Measurements from ENCODE around the gene CLDND2.
"Not testable (repeated sequence)": the region's sequence is repeated elsewhere in the genome, so short reads cannot be mapped to it uniquely, and the experiment has no call there.

Gene CLDND2, protein sequence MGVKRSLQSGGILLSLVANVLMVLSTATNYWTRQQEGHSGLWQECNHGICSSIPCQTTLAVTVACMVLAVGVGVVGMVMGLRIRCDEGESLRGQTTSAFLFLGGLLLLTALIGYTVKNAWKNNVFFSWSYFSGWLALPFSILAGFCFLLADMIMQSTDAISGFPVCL

DNA sequence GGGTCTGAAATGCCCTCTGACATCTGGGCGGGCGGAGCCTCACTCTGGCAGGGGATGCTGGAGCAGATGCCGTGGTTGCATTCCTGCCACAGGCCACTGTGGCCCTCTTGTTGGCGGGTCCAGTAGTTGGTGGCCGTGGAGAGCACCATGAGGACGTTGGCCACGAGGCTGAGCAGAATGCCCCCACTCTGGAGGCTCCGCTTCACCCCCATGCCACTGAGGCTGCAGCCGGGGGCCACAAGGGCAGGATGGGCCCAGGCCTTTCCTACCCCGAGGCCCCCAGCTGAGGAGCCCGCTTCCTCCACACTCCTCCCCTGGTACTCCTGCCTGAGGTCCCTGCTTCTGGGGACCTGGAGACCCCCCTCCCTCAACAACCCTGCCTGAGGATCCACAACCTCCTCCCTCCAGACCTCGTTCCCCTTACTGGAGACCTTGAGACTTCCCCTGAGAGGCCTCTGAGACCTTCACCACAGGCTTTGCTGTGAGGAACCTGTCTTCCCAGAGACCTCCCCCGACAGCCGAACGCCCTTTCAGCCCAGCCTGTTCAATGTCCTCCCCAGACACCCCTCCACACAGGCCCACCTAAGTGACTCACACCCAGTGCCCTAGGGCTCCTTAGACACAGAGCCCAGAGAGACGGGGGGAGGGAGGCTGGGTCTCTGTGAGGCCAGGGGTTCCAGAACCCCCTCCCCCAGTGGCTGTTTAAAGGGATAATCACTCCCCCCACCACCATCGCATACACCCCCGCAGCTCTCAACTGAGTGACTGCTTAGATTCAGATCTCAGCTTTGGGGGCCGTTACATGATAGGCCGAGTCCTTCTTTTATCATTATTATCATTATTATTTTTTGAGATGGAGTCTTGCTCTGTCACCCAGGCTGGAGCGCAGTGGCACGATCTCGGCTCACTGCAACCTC, at the start of gene CLDND2:
Gene CLDND2, minus strand, starts transcription at position 638 of the 917 bp plus-strand sequence. Its CDS starts 426 bp downstream, at position 212.
- DNase-seq, result peak; percentile 14

DNA sequence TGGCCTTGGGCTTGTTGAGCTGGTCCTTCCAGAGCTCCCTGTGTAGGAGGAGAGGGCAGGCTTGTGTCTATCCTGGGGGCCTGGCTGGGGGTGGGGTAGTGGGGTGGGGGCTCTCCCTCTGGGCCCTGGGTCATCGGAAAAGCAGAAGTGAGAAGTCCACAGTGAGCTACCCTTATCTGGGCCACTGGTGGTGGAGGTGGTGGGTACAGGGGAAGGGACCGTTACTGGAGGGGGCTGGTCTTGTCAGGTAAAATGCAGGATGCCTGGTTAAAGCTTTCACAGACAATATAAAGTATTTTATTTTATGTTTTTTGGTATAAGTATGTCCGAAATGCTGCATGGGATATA, 49.0 kb upstream of the CLDND2 start:
- no peak for DNase-seq

DNA sequence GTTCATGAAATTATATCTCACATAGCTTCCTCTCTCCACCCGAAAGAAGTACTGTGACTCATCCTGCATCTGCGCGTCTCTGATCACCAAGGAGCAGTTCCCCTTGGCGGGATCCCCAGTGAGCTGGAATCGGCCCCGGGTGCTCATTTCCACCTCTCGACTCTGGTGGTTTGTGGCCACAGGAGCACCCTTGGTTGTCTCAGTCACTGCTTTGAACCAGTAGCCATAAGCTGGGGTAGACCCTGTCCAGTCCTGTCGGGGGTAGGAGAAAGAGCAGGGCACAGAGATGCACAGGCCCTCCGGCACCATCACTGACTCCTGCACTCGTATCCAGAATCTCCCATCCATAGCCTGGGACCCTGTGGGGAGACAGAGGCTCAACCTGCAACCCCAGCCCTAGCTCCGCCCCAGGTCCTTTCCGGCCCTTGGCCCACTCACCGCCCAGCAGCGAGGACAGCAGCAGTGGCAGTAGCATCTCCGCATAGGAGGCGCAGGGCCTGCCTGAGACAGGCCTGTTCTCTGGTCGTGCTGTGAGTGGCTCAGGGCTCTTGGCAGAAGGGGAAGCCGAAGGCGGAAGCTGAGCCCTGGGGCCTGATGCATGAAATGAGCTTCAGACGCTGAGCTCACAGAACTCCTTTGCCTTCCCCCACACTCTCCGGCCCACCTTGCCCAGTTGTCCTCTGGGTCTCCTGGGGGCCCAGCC, 48.5 kb upstream of the CLDND2 start, which contains the start of gene SIGLEC10:
Gene SIGLEC10, minus strand, starts transcription at position 536 of the 703 bp plus-strand sequence. Its CDS starts 61 bp downstream, at position 475.
- peak; percentile 48 for DNase-seq

DNA sequence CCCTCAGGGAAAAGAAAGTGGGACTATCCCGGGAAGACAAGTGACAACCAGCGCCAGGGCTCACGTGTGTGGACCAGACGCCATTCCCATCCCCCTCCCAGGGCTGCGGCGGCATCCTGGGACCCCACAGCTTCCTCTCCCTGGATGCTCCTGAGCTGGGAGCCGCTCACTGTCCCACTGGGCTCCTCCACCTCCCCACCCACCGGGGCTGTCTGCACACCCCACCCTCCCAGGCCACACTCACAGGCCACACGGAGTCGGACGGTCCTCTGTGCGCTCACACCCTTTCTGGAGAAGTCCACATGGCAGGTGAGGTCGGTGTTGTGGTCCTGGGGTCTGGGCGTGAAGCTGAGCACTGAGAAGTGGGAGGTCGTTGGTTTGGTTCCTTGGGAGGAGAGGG, 47.6 kb upstream of the CLDND2 start:
- not testable (repeated sequence) for DNase-seq

DNA sequence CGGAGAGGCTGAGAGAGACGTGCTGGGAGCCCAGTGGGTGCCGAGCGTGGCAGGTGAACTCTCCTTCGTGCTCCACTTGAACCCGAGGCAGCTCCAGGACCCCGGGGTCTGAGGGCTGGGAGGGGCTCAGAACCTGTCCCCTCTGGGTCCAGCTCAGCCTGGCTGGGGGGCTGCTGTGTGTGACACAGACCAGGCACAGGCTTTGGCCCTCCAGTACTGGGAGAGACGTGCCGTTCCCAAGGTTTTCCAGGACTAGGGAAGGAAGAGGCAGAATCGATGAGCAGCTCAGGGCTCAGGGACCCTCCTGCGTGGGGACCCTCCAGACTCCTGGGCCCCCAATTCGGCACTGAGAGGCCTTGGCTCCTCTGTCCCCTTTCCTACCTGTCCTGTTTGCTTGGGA, 46.4 kb upstream of the CLDND2 start:
- no peak for DNase-seq

DNA sequence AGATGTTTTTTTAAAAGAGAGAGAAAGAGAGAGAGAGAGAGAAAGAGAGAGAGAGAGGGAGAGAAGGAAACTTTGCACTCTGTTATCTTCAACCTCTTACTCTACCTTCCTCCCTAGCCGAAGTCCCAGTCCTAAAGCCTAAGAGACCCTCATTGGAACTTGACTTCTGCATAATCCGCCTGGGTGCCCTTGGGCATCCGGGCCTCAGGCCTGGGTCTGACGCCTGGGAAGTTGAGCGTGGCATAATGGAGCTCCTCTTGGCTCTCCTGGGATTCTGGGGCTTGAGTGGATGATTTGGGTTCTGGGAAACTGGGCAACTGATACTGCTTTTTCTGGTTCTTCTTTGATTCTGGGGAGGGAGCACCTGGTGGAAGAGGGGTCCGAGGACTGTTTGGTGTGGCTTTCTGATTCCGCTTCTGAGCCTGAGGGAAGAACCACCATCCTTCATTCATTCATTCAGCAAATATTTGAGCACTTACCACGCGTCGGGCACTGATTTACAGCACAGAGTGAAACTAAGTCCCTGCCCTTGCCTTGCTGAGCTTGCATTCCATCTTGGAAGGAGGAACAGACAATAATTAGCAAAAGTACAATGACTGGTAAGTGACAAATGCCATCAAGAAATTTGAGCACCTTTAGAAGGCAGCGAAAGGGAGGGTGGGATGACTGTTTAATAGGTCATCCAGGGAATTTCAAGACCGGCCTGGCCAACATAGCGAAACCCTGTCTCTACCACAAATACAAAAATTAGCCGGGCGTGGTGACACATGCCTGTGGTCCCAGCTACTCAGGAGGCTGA, 42.3 kb upstream of the CLDND2 start:
- DNase-seq, result no peak

DNA sequence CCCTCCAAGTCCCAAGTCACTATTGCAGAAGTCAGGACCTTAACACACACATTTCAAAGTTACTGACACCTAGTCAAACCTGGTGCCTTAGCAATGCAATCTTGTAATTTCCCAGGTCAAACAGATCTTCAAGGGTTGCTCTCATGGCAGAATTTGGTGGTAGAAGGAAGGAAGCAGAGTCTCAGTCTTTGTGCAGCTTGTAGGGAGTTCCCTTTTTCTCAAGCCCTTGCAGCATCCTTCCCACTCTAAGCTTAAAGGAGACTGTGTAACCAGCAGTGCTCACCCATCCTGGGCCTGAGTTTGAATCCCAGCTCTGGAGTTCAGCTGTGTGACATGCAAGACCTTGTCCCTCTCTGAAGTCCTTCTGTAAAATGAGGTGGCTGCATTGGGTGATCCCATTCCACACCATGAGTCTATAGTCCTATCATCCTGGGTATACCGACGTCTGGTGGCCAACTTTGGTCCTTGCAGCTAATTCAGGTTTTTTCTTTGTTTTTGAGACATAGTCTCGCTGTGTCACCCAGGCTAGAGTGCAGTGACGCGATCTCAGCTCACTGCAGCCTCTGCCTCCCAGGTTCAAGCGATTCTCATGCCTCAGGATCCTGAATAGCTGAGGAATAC, 38.8 kb upstream of the CLDND2 start:
- peak; percentile 35 for DNase-seq

DNA sequence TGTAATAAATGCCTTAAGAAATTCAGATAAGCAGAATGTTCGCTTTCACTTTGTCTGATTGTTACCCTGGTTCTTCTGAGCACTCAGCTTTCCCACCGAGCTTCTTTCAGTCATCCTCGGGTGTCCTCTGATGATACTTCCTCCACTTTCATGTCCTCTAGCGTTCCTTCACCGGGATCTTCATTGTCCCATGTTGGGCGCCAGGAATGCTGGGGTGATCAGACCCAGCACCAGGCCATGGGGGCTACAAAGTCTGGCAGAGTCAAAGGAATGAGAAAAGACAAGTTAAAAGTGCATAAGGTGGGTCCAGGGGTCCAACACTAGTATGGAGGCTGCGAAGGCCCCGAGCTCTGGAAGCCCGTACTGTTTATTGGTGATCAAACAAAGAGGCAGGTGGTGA, 33.3 kb upstream of the CLDND2 start:
- DNase-seq, result no peak

DNA sequence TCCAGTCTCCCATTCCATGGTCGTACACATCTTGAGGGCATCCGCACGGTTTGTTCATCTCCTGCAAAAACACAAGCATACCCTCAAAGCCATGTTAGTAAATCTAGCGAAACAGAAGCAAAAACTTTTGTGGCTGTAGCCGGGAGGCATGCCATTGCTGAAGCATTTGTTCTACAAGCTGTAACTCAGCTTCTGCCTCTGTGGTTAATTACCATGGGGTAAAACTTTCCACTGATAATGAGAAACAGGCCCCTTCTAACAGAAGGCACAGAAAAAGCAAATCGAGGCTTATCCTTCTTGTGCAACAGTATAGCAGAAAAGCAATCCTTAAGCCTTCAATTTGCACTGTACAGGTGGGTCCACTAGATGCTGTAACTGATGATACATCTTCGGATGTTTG, 31.1 kb upstream of the CLDND2 start:
- not testable (repeated sequence) for DNase-seq

DNA sequence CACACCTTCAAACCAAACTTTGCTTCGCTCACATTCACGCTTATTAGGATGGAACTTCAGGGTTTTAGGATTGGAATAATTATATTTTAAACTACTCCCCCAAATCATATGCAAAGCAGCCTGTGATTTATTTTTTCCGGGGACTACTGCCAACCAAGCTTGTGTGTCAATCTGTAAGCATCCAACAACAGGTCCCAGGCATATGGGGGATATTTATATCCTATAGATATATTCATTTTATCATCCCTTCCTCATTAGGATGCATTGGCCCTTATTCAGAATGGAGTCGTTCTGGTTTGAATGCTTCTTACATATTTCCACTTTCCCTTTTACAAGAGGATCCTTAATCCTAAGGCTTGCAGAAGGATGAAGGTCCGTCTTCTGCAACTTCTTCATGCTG, 30.4 kb upstream of the CLDND2 start:
- DNase-seq, result no peak

DNA sequence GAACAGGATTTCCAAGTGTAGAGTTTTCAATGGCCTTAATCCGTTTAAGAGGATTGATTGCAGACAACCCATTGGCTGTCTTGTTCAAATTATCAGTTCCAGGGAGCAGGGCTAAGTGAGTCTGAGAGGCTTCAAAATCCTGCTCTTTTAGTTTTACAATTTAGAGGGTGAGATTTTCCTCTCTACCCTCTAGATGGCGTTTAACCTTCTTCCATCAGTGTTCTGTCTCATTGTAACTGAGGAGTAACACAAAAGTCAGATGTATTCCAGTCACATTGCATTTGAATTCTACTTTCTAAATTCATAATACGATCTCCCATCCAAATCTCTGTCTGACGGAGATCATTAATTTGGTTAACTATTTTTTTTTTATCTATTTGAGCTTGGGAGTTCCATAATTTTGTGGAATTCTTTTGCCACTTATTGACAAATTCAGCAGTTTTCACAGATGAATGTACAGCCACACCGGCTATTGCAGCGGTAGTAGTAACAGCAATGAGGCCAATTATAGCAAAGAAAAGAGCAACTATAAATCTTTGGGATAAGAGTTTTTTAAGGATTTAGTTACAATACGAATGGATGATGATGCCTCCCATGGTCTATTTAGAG, 29.4 kb upstream of the CLDND2 start:
- peak; percentile 52 for DNase-seq

DNA sequence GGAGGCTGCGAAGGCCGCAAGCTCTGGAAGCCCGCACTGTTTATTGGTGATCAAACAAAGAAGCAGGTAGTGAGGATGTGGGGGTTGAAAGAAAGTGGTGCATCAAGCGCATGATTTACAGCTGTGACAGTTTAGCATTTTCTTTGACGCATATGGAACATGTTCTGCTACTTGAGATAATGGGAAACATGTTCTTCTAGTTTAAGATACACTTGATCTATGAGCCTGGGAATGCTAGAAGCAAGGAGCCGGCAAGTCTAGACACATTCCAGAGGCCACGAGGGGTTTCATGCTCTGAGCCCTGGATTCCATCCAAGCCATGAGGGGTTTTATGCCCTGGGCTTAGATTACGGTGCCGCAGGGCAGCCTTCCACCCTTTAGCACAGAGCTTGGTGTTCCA, 28.6 kb upstream of the CLDND2 start:
- not testable (repeated sequence) for DNase-seq

DNA sequence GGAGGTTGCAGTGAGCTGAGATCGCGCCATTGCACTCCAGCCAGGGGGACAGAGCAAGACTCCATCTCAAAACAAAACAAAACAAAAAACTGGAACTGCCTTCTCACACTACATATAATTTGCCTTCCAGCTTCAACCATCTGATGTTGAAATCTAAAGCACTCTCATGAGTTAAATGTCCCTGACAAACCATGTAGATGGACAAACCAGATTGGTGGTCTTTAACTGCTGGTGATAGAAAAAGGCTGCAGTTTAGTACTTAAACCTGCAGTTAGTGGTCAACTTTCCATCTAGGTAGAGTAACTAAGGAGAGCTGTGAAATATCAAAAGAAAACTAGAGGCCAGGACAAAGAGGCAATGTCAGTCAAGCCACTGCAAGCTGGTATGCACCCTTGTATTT, 27.4 kb upstream of the CLDND2 start:
- DNase-seq, result no peak

DNA sequence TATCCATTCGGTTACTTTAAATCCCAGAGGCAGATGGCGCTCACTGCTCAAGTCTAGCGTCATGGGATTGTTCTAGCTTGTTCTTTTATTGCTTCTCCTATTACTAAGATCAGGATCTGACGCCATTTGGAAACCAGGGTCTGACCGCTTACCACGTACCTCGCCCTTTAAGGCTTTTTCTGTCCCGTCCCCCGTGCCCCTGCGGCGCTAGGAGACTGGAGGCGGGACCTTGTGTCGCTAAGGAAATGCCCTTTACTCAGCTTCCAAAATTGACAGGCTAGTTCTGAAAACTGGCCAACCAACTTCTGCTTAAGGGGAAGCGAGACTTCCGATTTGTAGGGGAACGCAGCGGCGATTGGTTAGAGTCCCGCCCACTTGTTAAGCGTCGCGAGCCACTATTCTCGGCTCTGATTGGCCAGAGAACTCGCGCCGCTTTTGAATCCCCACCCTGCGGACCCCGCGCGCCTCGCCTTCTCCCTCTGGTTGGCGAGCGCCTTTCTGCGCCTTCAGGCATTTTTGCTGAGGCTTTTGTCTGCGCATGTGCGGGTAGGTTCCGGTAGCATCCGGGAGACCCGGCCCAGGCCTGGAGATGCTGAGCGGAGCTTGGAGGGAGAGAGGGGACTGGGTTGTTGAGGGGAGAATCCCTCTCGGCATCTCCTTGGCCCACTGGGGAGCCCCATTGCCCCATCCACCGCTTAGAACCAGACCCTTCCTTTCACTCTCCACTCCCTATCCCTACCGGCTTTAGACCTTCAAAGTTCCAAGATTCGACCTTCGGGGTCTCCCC, 25.4 kb upstream of the CLDND2 start:
- DNase-seq, result peak; percentile 99

DNA sequence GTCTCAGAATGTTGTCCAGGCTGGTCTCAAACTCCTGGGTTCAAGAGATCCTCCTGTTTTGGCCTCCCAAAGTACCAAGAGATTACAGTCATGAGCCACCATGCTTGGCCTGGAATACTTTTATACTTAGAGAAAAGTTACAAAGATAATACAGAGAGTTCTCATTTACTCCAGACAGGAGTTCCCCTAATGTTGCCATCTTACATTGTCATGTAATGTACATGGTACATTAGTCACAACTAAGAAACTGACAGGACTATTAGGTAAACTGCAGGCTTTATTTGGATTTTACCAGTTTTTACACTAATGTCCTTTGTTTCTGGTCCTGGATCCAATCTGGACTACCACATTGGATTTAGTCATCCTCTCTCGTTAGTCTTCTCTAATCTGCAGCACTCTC, 23.9 kb upstream of the CLDND2 start:
- no peak for DNase-seq

DNA sequence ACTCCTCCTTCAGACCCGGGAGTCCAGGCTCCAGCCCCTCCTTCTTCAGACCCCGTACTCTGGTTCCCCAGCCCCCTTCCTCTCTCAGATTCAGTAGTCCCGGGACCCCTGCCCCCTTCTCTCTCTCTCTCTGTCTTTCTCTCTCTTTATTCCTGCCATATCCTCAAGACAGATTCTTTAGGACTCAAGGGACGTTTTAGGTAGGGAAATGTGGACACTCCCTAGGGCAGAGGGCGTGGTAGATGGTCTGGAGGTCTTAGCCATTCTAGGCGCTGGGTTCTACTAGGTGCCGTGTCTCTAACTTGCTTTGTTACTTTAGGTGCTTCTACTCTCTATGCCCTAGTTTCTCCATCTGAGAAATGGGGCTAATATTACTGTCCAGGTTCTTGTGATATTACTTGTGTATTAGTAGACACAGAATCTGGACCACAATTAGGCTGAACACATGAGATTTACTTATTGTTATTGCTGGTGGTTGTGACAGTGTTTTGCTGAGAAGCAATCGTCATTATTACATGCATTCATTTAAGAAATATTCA, 22.3 kb upstream of the CLDND2 start:
- no peak for DNase-seq

DNA sequence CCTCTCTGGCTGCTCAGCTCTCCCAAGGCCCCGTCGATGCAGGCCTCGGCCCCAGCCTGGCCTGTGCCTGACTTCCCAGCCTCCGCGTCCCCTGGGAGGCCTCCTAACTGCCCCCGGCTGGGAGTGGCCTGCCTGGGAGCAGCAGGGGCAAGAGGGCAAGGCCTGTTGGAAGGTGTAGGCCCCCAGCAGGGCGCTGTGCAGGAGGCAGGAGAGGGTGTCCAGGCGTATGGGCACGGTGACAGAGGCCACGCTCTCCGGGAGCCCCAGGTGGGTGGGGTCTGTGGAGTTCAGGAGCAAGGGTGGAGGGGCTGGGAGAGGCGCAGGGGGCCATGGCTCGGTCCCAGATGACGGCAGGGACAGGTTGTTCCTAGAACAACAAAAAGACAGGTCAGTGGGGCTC, 20.3 kb upstream of the CLDND2 start:
- no peak for DNase-seq

DNA sequence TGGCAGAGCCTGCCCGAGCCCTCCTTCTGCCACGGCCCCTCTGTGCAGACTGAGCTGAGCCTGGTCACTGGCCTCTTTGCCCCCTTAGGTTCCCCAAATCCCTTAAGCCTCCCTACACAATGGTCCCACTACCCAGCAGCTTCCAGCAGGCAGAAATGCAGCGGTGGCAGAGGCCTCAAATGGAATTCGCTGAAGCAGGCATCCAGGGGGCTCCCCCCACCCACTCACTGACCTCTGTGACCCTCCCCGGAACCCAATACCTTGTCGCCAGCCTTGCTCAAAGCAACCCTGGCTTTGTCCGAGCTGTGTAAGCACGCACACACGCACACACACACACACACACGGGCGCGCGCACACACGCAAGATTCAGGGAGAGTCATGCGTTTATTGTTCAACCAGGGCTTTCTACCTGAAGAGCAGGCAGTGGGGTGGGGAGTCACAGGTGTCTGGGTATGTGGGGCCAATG, 19.2 kb upstream of the CLDND2 start, which contains the start of gene LIM2:
Gene LIM2, minus strand, starts transcription at position 51 of the 466 bp plus-strand sequence. CDS start 531 bp downstream, outside the sequence.
- DNase-seq, result no peak

DNA sequence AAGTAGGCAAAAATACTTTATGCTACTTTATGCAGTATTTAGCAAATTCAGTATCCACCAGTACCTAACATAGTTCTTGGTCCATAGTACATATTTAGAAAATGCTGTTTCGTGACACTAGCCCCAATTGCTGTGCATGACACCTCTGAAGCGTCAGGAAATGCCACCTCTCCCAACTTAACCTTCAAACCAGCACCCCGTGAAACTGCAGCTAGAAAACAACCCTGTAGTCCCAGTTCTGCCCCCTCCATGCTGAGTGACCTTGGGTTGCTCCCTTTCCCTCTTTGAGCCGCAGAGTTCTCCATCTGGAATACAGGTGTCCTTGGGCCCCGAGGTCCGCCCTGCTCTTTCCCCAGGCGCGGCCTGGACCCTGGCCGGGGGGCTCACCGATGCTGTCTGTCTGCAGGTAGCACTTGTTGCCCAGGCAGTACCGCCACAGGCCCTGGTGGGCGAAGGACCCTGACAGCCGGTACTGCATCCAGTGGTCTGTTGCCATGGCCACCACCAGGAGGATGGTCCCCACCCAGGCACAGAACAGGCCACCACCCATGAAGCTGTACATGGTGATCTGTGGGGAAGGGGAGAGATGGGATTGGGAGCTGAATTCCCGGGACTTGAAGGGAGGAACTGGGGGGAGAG, 18.2 kb upstream of the CLDND2 start:
- no peak for DNase-seq

DNA sequence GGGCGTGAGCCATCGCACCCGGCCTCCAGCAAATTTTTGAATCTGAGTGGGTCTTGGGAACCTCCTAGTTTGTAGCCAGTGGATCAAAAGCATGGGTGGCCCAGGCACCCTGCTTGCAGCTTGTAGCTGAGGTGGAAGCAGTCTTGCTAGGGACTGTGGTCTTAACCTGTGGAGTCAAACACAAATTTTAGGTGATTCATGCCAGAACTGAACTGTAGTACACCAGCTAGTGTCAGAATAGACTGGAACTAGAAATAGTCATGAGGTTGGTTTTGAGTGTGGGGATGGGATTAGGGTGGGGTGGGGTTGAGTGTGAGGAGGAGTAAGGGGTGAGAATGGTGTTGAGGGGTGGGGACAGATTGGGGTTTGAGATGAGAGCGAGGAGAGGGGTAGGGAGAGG, 13.2 kb upstream of the CLDND2 start:
- no peak for DNase-seq

Measured in activated CD4-positive, alpha-beta T cell treated with anti-CD3 and anti-CD28 coated beads, Interleukin-2, amount 50 U/mL, for 16 hours (primary cell).